IPS-15b (cell line): ENCODE data around the gene STARD13.

Source experiments
- H3K27me3 ChIP-seq: one replicate; pipeline ENCODE4 v1.6.1; 2013; ENCODE audit warnings: low read length; ENCODE audit not compliant: control insufficient read depth, insufficient read depth
- H3K36me3 ChIP-seq: one replicate; pipeline ENCODE4 v1.6.1; 2013; ENCODE audit warnings: low read length; ENCODE audit not compliant: control insufficient read depth, insufficient read depth
- H3K4me1 ChIP-seq: one replicate; pipeline ENCODE4 v1.6.1; 2013; ENCODE audit warnings: mild to moderate bottlenecking, low read length; ENCODE audit not compliant: control insufficient read depth, insufficient read depth
- H3K4me3 ChIP-seq: one replicate; pipeline ENCODE4 v1.5.1; 2013; ENCODE audit warnings: low read depth, low read length
- H3K9ac ChIP-seq: one replicate; pipeline ENCODE4 v1.6.1; 2013; ENCODE audit warnings: low read depth, mild to moderate bottlenecking, low read length
- H3K9me3 ChIP-seq: one replicate; pipeline ENCODE4 v1.6.1; 2013; ENCODE audit warnings: mild to moderate bottlenecking, low read length; ENCODE audit not compliant: control insufficient read depth, insufficient read depth

STARD13 gene

GRCh38 chr13:33281951-33282595 lies 3.5 kb downstream of the STARD13 start:
- Histone ChIP-seq H3K27me3 (no peaks in the 10 kb centered on the region), H3K9ac (no peak overlapping the region), H3K36me3 (no peaks in the 10 kb centered on the region), H3K4me3 (no peak overlapping the region), H3K9me3 (no peaks in the 10 kb centered on the region), H3K4me1 (peaks cover 5% of the 10 kb centered on the region)

- Histone ChIP-seq H3K36me3 (no peaks in the 10 kb centered on the region), H3K9me3 (no peaks in the 10 kb centered on the region), H3K4me1 (peaks cover 5% of the 10 kb centered on the region), H3K9ac (no peak overlapping the region), H3K4me3 (no peak overlapping the region), H3K27me3 (no peaks in the 10 kb centered on the region)
Observed at GRCh38 chr13:33280923-33281322, 4.6 kb downstream of the STARD13 start.

GRCh38 chr13:33280279-33280905 lies 5.2 kb downstream of the STARD13 start:
- H3K4me3 ChIP-seq, result no peak overlapping the region
- H3K4me1 ChIP-seq, result peaks cover 5% of the 10 kb centered on the region
- H3K9ac ChIP-seq, result no peak overlapping the region
- H3K36me3 ChIP-seq, result no peaks in the 10 kb centered on the region
- no peaks in the 10 kb centered on the region for H3K9me3 ChIP-seq
- no peaks in the 10 kb centered on the region for H3K27me3 ChIP-seq

GRCh38 chr13:33279414-33280278 lies 5.9 kb downstream of the STARD13 start:
- no peaks in the 10 kb centered on the region for H3K9me3 ChIP-seq
- H3K4me1 ChIP-seq, result no peaks in the 10 kb centered on the region
- H3K4me3 ChIP-seq, result no peak overlapping the region
- H3K27me3 ChIP-seq, result no peaks in the 10 kb centered on the region
- H3K36me3 ChIP-seq, result no peaks in the 10 kb centered on the region
- H3K9ac ChIP-seq, result no peak overlapping the region

GRCh38 chr13:33278913-33279312 lies 6.6 kb downstream of the STARD13 start:
- Histone ChIP-seq H3K9me3 (no peaks in the 10 kb centered on the region), H3K4me3 (no peak overlapping the region), H3K27me3 (no peaks in the 10 kb centered on the region), H3K9ac (no peak overlapping the region), H3K36me3 (no peaks in the 10 kb centered on the region), H3K4me1 (no peaks in the 10 kb centered on the region)

- Histone ChIP-seq H3K9ac (no peak overlapping the region), H3K9me3 (no peaks in the 10 kb centered on the region), H3K4me3 (no peak overlapping the region), H3K36me3 (no peaks in the 10 kb centered on the region), H3K4me1 (no peaks in the 10 kb centered on the region), H3K27me3 (no peaks in the 10 kb centered on the region)
Observed at GRCh38 chr13:33277946-33278345, 7.6 kb downstream of the STARD13 start.

GRCh38 chr13:33277037-33277740 lies 8.4 kb downstream of the STARD13 start:
- no peaks in the 10 kb centered on the region for H3K27me3 ChIP-seq
- no peaks in the 10 kb centered on the region for H3K4me1 ChIP-seq
- H3K36me3 ChIP-seq, result no peaks in the 10 kb centered on the region
- no peaks in the 10 kb centered on the region for H3K9me3 ChIP-seq
- H3K4me3 ChIP-seq, result no peak overlapping the region
- H3K9ac ChIP-seq, result no peak overlapping the region

GRCh38 chr13:33276570-33276969 lies 9.0 kb downstream of the STARD13 start:
- Histone ChIP-seq H3K9me3 (no peaks in the 10 kb centered on the region), H3K4me3 (no peak overlapping the region), H3K27me3 (no peaks in the 10 kb centered on the region), H3K9ac (no peak overlapping the region), H3K4me1 (no peaks in the 10 kb centered on the region), H3K36me3 (no peaks in the 10 kb centered on the region)

GRCh38 chr13:33275916-33276315 lies 9.6 kb downstream of the STARD13 start:
- Histone ChIP-seq H3K36me3 (no peaks in the 10 kb centered on the region), H3K9me3 (no peaks in the 10 kb centered on the region), H3K9ac (no peak overlapping the region), H3K27me3 (no peaks in the 10 kb centered on the region), H3K4me1 (no peaks in the 10 kb centered on the region), H3K4me3 (no peak overlapping the region)

- Histone ChIP-seq H3K36me3 (no peaks in the 10 kb centered on the region), H3K9ac (no peak overlapping the region), H3K4me1 (no peaks in the 10 kb centered on the region), H3K9me3 (no peaks in the 10 kb centered on the region), H3K4me3 (no peak overlapping the region), H3K27me3 (no peaks in the 10 kb centered on the region)
Observed at GRCh38 chr13:33274264-33274663, 11.3 kb downstream of the STARD13 start.

GRCh38 chr13:33272531-33273124 lies 12.9 kb downstream of the STARD13 start:
- no peaks in the 10 kb centered on the region for H3K36me3 ChIP-seq
- H3K27me3 ChIP-seq, result no peaks in the 10 kb centered on the region
- no peak overlapping the region for H3K9ac ChIP-seq
- H3K4me1 ChIP-seq, result no peaks in the 10 kb centered on the region
- H3K4me3 ChIP-seq, result no peak overlapping the region
- H3K9me3 ChIP-seq, result no peaks in the 10 kb centered on the region
